H9 (cell line): ENCODE measurements around the gene OR2T35. TPM values are rescaled to one million over a fixed set of nuclear protein-coding genes. Genes with fewer than 3 reads are reported as not detected.

Source experiments
- DNase-seq: peaks from one replicate; pipeline ENCODE4 v3.0.0-alpha.2; 2017
- H2AFZ ChIP-seq: one replicate; pipeline ENCODE4 v1.6.1; 2013; ENCODE audit warnings: mild to moderate bottlenecking, low read length, control low read depth, moderate library complexity
- H2AK5ac ChIP-seq: 2 replicates; pipeline ENCODE4 v1.6.1; 2013; ENCODE audit warnings: low read length, control low read depth, mixed read lengths; ENCODE audit not compliant: insufficient read length
- H2BK120ac ChIP-seq: one replicate; pipeline ENCODE4 v1.6.1; 2013; ENCODE audit warnings: low read depth, mild to moderate bottlenecking, low read length, control low read depth, inconsistent platforms; ENCODE audit not compliant: poor library complexity, severe bottlenecking
- H2BK12ac ChIP-seq: 2 replicates; pipeline ENCODE4 v1.6.1; 2013; ENCODE audit warnings: low read length, control low read depth, mixed read lengths, low read depth; ENCODE audit not compliant: insufficient read length
- H2BK15ac ChIP-seq: 2 replicates; pipeline ENCODE4 v1.6.1; 2013; ENCODE audit warnings: low read depth, low read length, control low read depth
- H2BK20ac ChIP-seq: one replicate; pipeline ENCODE4 v1.6.1; 2013; ENCODE audit warnings: low read depth, mild to moderate bottlenecking, low read length, control low read depth, inconsistent platforms; ENCODE audit not compliant: poor library complexity, severe bottlenecking
- H2BK5ac ChIP-seq: 2 replicates; pipeline ENCODE4 v1.6.1; 2013; ENCODE audit warnings: low read length, control low read depth, mixed read lengths; ENCODE audit not compliant: insufficient read length
- H3K14ac ChIP-seq: 2 replicates; pipeline ENCODE4 v1.6.1; 2013; ENCODE audit warnings: low read length, control low read depth; ENCODE audit not compliant: insufficient read depth
- H3K18ac ChIP-seq: 2 replicates; pipeline ENCODE4 v1.6.1; 2013; ENCODE audit warnings: low read depth, mild to moderate bottlenecking, mixed read lengths, low read length, control low read depth; ENCODE audit not compliant: insufficient read length
- H3K23ac ChIP-seq: 2 replicates; pipeline ENCODE4 v1.6.1; 2013; ENCODE audit warnings: low read length, control low read depth, mixed read lengths, low read depth; ENCODE audit not compliant: insufficient read length
- H3K23me2 ChIP-seq: 2 replicates; pipeline ENCODE4 v1.6.1; 2013; ENCODE audit warnings: low read depth, mild to moderate bottlenecking, mixed read lengths, low read length, control low read depth; ENCODE audit not compliant: insufficient read length, poor library complexity, severe bottlenecking
- H3K27ac ChIP-seq: 2 replicates; pipeline ENCODE4 v1.5.1; 2013; ENCODE audit warnings: low read length, control low read depth, mixed read lengths, low read depth; ENCODE audit not compliant: insufficient read length
- H3K27me3 ChIP-seq: 2 replicates; pipeline ENCODE4 v1.6.1; 2013; ENCODE audit warnings: low read length, control low read depth, inconsistent platforms; ENCODE audit not compliant: insufficient read depth
- H3K4ac ChIP-seq: 2 replicates; pipeline ENCODE4 v1.6.1; 2013; ENCODE audit warnings: low read depth, mild to moderate bottlenecking, control low read depth, inconsistent platforms, low read length, moderate library complexity
- H3K4me1 ChIP-seq: 2 replicates; pipeline ENCODE4 v1.6.1; 2013; ENCODE audit warnings: low read length, control low read depth, inconsistent platforms; ENCODE audit not compliant: insufficient read depth
- H3K4me2 ChIP-seq: 2 replicates; pipeline ENCODE4 v1.6.1; 2013; ENCODE audit warnings: low read length, control low read depth, mixed read lengths; ENCODE audit not compliant: insufficient read length, insufficient read depth
- H3K56ac ChIP-seq: 2 replicates; pipeline ENCODE4 v1.6.1; 2013; ENCODE audit warnings: low read depth, mild to moderate bottlenecking, mixed read lengths, low read length, control low read depth; ENCODE audit not compliant: insufficient read length
- H3K79me1 ChIP-seq: 2 replicates; pipeline ENCODE4 v1.6.1; 2013; ENCODE audit warnings: low read depth, mild to moderate bottlenecking, moderate library complexity, low read length, control low read depth, inconsistent platforms; ENCODE audit not compliant: insufficient read depth, poor library complexity, severe bottlenecking
- H3K79me2 ChIP-seq: 2 replicates; pipeline ENCODE4 v1.6.1; 2013; ENCODE audit warnings: low read length, control low read depth, inconsistent platforms; ENCODE audit not compliant: insufficient read depth
- H3K9ac ChIP-seq: 2 replicates; pipeline ENCODE4 v1.6.1; 2013; ENCODE audit warnings: low read length, control low read depth, mixed read lengths; ENCODE audit not compliant: insufficient read length; ENCODE audit errors: extremely low read depth
- H3K9me3 ChIP-seq: one replicate; pipeline ENCODE4 v1.6.1; 2013; ENCODE audit warnings: low read depth, low read length, inconsistent platforms; ENCODE audit not compliant: control insufficient read depth
- H3T11ph ChIP-seq: one replicate; pipeline ENCODE4 v1.6.1; 2013; ENCODE audit warnings: mild to moderate bottlenecking, low read length, control low read depth, inconsistent platforms
- H4K20me1 ChIP-seq: one replicate; pipeline ENCODE4 v1.6.1; 2013; ENCODE audit not compliant: control insufficient read depth, insufficient read length, insufficient read depth
- H4K5ac ChIP-seq: 2 replicates; pipeline ENCODE4 v1.6.1; 2013; ENCODE audit warnings: low read depth, mild to moderate bottlenecking, mixed read lengths, low read length, control low read depth; ENCODE audit not compliant: insufficient read length
- H4K8ac ChIP-seq: replicated peaks from 2 replicates; pipeline ENCODE4 v1.6.1; 2013; ENCODE audit warnings: low read length, control low read depth, mixed read lengths, low read depth; ENCODE audit not compliant: insufficient read length
- H4K91ac ChIP-seq: 2 replicates; pipeline ENCODE4 v1.6.1; 2013; ENCODE audit warnings: low read depth, mild to moderate bottlenecking, moderate library complexity, mixed read lengths, low read length, control low read depth; ENCODE audit not compliant: insufficient read length
- H3K27ac Mint-ChIP-seq, 3 experiments: 2 replicates in 2 of 3; 3 replicates in 1 of 3; pipeline ENCODE4 v1.8.0; 2020 to 2021; ENCODE audit warnings: mixed read lengths in 3 of 3, mild to moderate bottlenecking in 1 of 3, moderate library complexity in 1 of 3
- H3K27me3 Mint-ChIP-seq: 2 replicates; pipeline ENCODE4 v1.8.0; 2021; ENCODE audit warnings: low read depth, mild to moderate bottlenecking, moderate library complexity, mixed read lengths
- H3K36me3 Mint-ChIP-seq, 3 experiments: 2 replicates in 2 of 3; 3 replicates in 1 of 3; pipeline ENCODE4 v1.8.0; 2020 to 2021; ENCODE audit warnings: low read depth in 3 of 3, mixed read lengths in 3 of 3; ENCODE audit not compliant: insufficient read depth in 1 of 3
- H3K4me1 Mint-ChIP-seq, 2 experiments: 2 replicates each; pipeline ENCODE4 v1.8.0; 2020; ENCODE audit warnings: mixed read lengths in 2 of 2
- H3K4me3 Mint-ChIP-seq, 2 experiments: 2 replicates in 1 of 2; 3 replicates in 1 of 2; pipeline ENCODE4 v1.8.0; 2020 to 2021; ENCODE audit warnings: mild to moderate bottlenecking in 2 of 2, mixed read lengths in 2 of 2, moderate library complexity in 1 of 2
- H3K9me3 Mint-ChIP-seq, 2 experiments: 2 replicates in 1 of 2; 3 replicates in 1 of 2; pipeline ENCODE4 v1.8.0; 2020; ENCODE audit warnings: mild to moderate bottlenecking in 2 of 2, mixed read lengths in 2 of 2, moderate library complexity in 1 of 2
- WGBS: extraction: QIAGEN DNeasy Blood & Tissue Kit; methylation state at CpG from one replicate; pipeline ENCODE4 v1.1.7; 2013; ENCODE audit warnings: missing lambda C conversion rate, low lambda C conversion rate, mixed read lengths; ENCODE audit not compliant: insufficient read length; ENCODE audit errors: extremely low coverage; 5-methylcytosine and 5-hydroxymethylcytosine counted together
- total RNA-seq: library from RNA; stranded (reverse); gene quantifications from 2 replicates; pipeline ENCODE4 v1.2.1, GENCODE V29; 2021
- TF ChIP-seq, protein P1 (sequence below): fragments of 200-600 bp; sonication (generic); conservative IDR thresholded peaks from 3 replicates; pipeline ENCODE4 v1.8.0; 2021; ENCODE audit warnings: antibody characterized with exemption, mild to moderate bottlenecking

Gene OR2T35
- total RNA-seq, 1 experiment from 2014 or later, result not detected

DNA sequence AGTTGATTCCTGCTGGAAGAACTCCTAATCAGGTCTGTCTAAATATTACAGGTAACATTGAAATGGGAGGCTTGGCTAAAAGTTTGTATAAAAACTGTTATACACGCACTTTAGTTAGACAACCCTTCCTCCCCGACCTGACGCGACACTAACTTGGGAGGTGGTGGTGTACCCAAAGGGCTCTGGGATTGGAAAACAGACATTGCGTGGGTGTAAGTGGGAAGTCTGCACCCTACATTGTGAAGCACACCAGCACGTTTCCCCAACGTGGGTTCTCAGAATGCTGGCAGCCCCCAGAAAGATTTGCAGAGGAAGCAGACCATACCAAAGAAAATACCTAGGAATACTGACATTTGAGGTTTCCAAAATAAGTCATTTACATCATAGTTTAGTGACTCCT lies 27.0 kb downstream of the OR2T35 start:
- H3K9ac ChIP-seq, result no peak overlapping the region
- no peak overlapping the region for H3K23ac ChIP-seq
- no peak overlapping the region for H3K56ac ChIP-seq
- Mint-ChIP-seq H3K27ac (no peak overlapping the region), H3K4me3 (no peak overlapping the region), H3K27me3 (no peaks in the 10 kb centered on the region; the same call in 1 of the 2 replicates), H3K36me3 (peaks cover 5 to 24% (median 6%) of the 10 kb centered on the region in 3 experiments; a peak in 4 of 7 replicates), H3K4me1 (no peaks in the 10 kb centered on the region), H3K9me3 (peaks cover 87 to 88% of the 10 kb centered on the region in 2 experiments)
- TF ChIP-seq, protein P1, sequence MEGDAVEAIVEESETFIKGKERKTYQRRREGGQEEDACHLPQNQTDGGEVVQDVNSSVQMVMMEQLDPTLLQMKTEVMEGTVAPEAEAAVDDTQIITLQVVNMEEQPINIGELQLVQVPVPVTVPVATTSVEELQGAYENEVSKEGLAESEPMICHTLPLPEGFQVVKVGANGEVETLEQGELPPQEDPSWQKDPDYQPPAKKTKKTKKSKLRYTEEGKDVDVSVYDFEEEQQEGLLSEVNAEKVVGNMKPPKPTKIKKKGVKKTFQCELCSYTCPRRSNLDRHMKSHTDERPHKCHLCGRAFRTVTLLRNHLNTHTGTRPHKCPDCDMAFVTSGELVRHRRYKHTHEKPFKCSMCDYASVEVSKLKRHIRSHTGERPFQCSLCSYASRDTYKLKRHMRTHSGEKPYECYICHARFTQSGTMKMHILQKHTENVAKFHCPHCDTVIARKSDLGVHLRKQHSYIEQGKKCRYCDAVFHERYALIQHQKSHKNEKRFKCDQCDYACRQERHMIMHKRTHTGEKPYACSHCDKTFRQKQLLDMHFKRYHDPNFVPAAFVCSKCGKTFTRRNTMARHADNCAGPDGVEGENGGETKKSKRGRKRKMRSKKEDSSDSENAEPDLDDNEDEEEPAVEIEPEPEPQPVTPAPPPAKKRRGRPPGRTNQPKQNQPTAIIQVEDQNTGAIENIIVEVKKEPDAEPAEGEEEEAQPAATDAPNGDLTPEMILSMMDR, result no peak
- no peak overlapping the region for H3K4me2 ChIP-seq
- no CpG with 5 or more reads among the region's 7 CpGs for WGBS
- no peak overlapping the region for H2BK5ac ChIP-seq
- no peak overlapping the region for H4K8ac ChIP-seq
- H3K27me3 ChIP-seq, result no peaks in the 10 kb centered on the region
- DNase-seq, result no peak
- H3K4ac ChIP-seq, result no peak overlapping the region
- H2BK15ac ChIP-seq, result no peak overlapping the region
- no peaks in the 10 kb centered on the region for H3K23me2 ChIP-seq
- no peak overlapping the region for H2BK120ac ChIP-seq
- no peak overlapping the region for H4K5ac ChIP-seq
- H2BK12ac ChIP-seq, result no peak overlapping the region
- no peaks in the 10 kb centered on the region for H3K79me2 ChIP-seq
- H3K27ac ChIP-seq, result no peak overlapping the region
- no peaks in the 10 kb centered on the region for H4K20me1 ChIP-seq
- no peak overlapping the region for H3K14ac ChIP-seq
- H2AFZ ChIP-seq, result no peak overlapping the region
- no peak overlapping the region for H3K18ac ChIP-seq
- H3K79me1 ChIP-seq, result no peaks in the 10 kb centered on the region
- H3K9me3 ChIP-seq, result peaks cover 76% of the 10 kb centered on the region
- H3T11ph ChIP-seq, result no peak overlapping the region
- no peak overlapping the region for H4K91ac ChIP-seq
- H3K4me1 ChIP-seq, result no peaks in the 10 kb centered on the region
- H2BK20ac ChIP-seq, result no peak overlapping the region
- no peak overlapping the region for H2AK5ac ChIP-seq
